CD1c-positive myeloid dendritic cell (primary cell): ENCODE data around the gene SPRY4.
"Not testable (repeated sequence)": the region's sequence is repeated elsewhere in the genome, so short reads cannot be mapped to it uniquely, and the experiment has no call there.

Source experiments
- DNase-seq: peaks from one replicate; pipeline ENCODE4 v3.0.0-alpha.2; 2016; ENCODE audit errors: extremely low spot score

Gene SPRY4

GRCh38 chr5:142295084-142295758 is 29.6 kb downstream of the SPRY4 start:
- no peak for DNase-seq

GRCh38 chr5:142293486-142293885 is 31.3 kb downstream of the SPRY4 start:
- no peak for DNase-seq

DNA sequence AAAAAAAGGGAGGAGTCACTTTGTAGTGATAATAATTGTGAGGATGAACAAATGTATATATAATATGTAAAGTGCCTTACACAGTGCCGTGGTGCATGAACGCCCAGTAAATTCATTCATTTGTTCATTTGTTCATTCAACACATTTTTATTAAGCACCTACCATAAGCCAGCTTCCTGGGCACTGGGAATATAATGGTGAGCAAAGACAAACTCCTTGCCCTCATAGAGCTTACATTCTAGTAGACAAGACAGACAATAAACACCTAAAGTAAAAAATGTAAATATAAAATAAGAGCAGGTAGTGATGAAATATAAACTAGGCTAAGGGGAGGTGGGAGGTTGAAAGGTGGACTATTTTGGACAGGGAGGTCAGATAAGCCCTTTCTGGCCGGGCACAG is 32.0 kb downstream of the SPRY4 start:
- no peak for DNase-seq

DNA sequence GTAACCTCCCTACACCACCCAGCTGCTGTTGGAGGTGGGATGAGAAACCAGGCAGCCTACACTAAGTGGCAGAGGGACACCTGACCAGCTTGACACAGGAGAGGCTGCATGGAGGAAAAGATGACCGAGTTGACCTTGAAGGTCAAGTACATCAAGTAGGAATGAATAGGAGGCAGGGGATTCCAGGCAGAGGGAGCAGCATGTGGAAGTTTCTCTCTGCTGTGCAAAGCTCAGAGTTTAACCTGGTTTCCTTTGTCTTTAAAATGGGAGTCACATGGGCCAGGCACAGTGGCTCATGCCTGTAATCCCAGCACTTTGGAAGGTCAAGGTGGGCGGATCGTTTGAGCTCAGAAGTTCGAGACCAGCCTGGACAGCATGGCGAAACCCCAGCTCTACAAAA is 32.6 kb downstream of the SPRY4 start:
- no peak for DNase-seq

GRCh38 chr5:142290577-142291299 is 34.1 kb downstream of the SPRY4 start:
- no peak for DNase-seq

DNA sequence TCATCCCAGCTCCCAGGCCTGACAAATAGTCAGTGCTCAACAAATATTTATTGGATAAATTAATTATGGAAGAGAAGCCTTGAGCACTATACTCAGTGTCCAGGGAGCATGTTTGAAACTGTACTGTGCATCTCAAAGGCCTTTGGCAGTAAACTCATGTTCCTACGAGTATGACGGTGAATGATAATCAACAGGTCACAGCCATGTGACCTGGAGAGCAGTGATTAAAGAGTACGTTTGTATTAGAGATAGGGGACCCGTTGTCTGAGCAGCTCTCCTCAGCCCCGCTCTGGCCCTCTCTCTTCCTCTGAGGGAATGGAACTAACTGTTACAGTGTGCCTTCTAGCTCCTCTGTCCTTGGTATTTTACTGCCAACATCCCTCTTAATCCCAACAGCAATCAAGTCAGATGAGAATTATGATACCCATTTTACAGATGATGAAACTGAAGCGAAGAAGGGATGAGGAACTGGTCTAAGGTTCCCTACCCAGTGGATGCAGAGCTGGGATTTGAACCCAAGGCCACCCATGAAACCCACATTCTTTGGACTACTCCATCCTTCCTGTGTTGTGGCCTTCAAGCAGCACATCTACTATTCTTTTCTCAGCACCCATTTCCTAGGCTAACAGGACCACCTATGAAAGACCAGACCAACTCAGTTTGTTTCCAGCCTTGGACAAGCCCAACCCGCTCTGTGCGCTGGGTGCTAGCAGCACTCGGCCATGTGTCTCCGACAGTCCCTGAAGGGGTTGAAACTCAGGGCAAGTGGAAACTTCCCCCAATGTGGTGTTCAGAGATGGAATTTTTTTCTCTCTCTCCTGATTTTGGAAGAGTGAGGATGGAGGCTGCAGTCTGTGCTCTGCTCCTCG is 34.9 kb downstream of the SPRY4 start:
- DNase-seq: no peak

DNA sequence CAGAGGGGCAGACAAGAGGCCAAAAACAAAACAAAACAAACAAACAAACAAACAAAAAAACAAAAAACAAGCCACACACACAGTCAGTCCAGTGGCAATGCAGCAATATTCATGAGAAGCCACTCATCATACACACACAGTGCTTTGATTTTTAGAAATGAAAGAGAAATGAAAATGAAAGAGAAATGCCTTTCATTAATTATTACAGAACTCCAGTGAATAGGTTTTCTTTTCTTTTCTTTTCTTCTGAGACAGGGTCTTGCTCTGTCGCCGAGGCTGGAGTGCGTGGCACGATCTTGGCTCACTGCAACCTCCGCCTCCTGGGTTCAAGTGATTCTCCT is 36.9 kb downstream of the SPRY4 start:
- no peak for DNase-seq

DNA sequence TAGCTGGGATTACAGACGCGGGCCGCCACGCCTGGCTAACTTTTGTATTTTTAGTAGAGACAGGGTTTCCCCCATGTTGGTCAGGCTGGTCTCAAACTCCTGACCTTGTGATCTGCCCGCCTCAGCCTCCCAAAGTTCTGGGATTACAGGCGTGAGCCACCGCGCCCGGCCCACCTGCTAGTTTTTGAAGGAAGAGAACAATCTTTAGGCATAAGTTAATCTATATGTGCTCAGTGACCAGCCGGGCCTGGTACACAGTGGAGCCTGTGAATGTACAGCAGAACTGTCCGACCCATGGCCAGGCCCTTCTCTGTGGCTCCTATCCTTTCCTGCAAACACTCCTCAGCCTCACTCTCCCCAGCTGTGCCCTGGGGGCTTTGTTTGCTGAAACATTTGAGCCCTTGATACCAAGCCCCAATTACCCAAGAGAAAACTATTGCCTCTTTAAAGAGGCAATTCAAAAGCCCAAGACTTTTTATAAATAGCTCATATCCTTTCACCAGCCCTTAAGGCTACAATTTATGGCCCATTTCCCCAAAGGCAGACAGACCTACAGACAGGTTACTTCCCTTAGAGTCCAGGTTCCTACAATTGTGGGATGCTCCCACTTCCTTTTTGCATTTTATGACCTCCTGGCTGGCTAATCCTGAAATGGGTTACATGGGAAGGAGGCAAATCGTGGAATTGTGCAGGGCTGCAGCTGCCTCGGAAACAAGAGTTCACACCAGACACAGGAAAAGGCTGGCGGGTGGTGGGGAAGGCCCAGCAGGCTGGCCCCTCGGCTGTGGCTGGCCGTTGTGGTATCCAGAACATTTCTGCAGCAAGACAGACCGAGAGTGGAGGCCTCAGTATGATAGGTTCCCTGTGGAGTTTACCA is 37.5 kb downstream of the SPRY4 start:
- DNase-seq: no peak

DNA sequence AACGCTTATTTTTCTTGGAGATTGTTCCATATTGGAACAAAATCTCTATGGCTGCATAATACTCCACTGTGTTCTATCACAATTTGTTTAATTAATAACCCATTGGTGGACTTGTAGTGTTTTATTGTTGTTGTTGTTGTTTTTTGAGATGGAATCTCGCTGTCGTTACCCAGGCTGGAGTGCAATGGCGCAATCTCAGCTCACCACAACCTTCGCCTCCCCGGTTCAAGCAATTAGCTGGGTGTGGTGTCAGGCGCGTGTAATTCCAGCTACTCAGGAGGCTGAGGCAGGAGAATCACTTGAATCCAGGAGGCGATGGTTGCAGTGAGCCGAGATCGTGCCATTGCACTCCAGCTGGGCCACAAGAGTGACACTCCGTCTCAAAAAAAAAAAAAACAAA is 38.7 kb downstream of the SPRY4 start:
- no peak for DNase-seq

- no peak for DNase-seq
These were observed 41.5 kb downstream of the SPRY4 start for GRCh38 chr5:142283304-142283703.

- DNase-seq: no peak
These were observed 42.9 kb downstream of the SPRY4 start for GRCh38 chr5:142281966-142282365.

DNA sequence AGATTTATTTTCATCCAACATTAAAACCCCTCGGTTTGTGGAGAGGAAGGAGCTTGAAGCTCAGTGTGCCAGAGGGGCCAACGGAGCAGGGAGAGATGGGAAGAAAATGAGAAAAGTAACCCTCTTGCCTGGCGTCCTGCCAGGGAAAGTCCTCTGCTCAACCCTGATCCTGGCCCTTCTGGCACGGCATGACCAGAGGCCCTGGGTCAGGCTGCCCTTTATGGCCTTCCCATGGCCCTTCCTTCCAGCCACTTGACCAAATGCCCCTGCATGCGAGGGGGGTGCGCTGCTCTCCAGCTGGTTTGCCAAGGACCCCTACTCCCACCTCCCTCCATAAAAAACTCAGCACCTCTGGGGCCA is 43.8 kb downstream of the SPRY4 start:
- DNase-seq: no peak

GRCh38 chr5:142280066-142281007 is 44.5 kb downstream of the SPRY4 start:
- no peak for DNase-seq

- no peak for DNase-seq
These were observed 46.2 kb downstream of the SPRY4 start for GRCh38 chr5:142278627-142279026.

GRCh38 chr5:142277796-142278195 is 47.0 kb downstream of the SPRY4 start:
- no peak for DNase-seq

DNA sequence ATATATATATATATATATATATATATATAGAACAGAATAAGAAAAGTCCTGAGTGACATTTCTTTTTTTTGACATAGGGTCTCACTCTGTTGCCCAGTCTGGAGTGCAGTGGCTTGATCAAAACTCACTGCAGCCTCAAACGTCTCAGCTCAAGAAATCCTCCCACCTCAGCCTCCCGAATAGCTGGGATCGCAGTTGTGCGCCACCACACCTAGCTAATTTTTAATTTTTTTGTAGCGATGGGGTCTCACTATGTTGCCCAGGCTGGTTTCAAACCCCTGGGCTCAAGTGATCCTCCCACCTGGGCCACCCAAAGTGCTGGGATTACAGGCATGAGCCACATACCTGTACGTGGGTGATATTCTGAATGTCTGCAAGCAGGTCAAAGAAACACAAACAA is 48.3 kb downstream of the SPRY4 start:
- DNase-seq: no peak

GRCh38 chr5:142275496-142275895 is 49.3 kb downstream of the SPRY4 start:
- DNase-seq: no peak

GRCh38 chr5:142272596-142272995 is 52.2 kb downstream of the SPRY4 start:
- DNase-seq: not testable (repeated sequence)

- not testable (repeated sequence) for DNase-seq
These were observed 60.7 kb downstream of the SPRY4 start for GRCh38 chr5:142264084-142264483.

- no peak for DNase-seq
These were observed 61.5 kb downstream of the SPRY4 start for GRCh38 chr5:142263346-142263745.

DNA sequence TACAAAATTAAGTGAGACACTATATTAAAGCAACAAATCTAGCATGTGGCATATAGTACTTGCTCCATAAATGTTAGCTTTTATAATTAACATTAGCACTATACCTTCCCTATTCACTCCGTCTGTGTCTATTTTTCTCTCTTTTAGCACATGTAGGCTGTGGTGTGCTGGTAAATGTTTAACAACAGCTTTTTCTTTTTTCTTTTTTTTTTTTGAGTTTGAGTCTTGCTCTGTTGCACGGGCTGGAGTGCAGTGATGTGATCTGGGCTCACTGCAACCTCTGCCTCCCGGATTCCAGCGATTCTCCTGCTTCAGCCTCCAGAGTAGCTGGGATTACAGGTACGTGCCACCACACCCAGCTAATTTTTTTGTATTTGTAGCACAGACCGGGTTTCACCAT is 62.1 kb downstream of the SPRY4 start:
- DNase-seq: no peak
